Activated naive CD8-positive, alpha-beta T cell treated with anti-CD3 and anti-CD28 coated beads, Interleukin-2, amount 10 ng/mL, durations not matched to agents 7 days and 5 days (primary cell): Measurements from ENCODE around the gene SRD5A3. TPM values are rescaled to one million over a fixed set of nuclear protein-coding genes. Genes with fewer than 3 reads are reported as not detected.

Experiments used
- ATAC-seq: fragments of 150-1000 bp; cut with Tn5 transposase; one replicate; pipeline ENCODE4 v1.10.0; 2021; ENCODE audit warnings: low read depth, moderate library complexity
- POLR2A ChIA-PET: fragments of 350-600 bp; sonication (Branson Sonifier 250); formaldehyde crosslinking; loops from one replicate; lab custom pipeline; 2021; ENCODE audit warnings: antibody characterized with exemption; lab: Charles Lee
- DNase-seq: peaks from one replicate; pipeline ENCODE4 v3.0.0; 2021
- H3K27ac Mint-ChIP-seq: one replicate; pipeline ENCODE4 v1.8.0; 2022; ENCODE audit warnings: mild to moderate bottlenecking, mixed read lengths
- H3K27me3 Mint-ChIP-seq: one replicate; pipeline ENCODE4 v1.8.0; 2022; ENCODE audit warnings: mild to moderate bottlenecking, moderate library complexity, mixed read lengths
- H3K36me3 Mint-ChIP-seq: one replicate; pipeline ENCODE4 v1.8.0; 2021; ENCODE audit warnings: mild to moderate bottlenecking, mixed read lengths
- H3K4me1 Mint-ChIP-seq: one replicate; pipeline ENCODE4 v1.8.0; 2021; ENCODE audit warnings: mixed read lengths
- H3K4me3 Mint-ChIP-seq: one replicate; pipeline ENCODE4 v1.8.0; 2022; ENCODE audit warnings: mild to moderate bottlenecking, moderate library complexity, mixed read lengths
- H3K9me3 Mint-ChIP-seq: one replicate; pipeline ENCODE4 v1.8.0; 2021; ENCODE audit warnings: mixed read lengths
- total RNA-seq, 2 experiments: library from RNA; stranded (reverse); gene quantifications; one replicate each; pipeline ENCODE4 v1.2.3, GENCODE V29; 2021

The SRD5A3 gene
- total RNA-seq, 2 experiments from 2014 or later: 5.9 to 6.0 TPM

DNA sequence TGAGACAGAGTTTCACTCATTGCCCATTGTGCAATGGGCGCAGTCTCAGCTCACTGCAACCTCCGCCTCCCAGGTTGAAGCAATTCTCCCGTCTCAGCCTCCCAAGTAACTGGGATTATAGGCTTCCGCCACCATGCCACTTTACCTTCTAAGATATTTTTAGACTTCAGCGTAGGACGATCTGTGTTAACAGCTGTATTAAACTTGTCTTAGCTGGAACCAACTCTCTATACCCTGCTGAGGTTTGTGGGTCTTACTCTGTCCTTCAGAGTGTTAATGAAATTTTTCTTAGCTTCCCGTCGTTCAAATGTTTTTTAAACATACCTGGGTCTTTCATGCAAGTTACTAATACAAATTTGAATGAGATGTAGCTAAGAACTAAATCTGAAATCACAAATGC is 64.4 kb downstream of the SRD5A3 start:
- Mint-ChIP-seq H3K27ac (no peak overlapping the region), H3K4me3 (no peak overlapping the region), H3K4me1 (peaks cover 14% of the 10 kb centered on the region), H3K9me3 (no peaks in the 10 kb centered on the region), H3K27me3 (no peaks in the 10 kb centered on the region), H3K36me3 (peaks cover 18% of the 10 kb centered on the region)
- DNase-seq: no peak
- POLR2A ChIA-PET: no interaction called here
- ATAC-seq: no peak

DNA sequence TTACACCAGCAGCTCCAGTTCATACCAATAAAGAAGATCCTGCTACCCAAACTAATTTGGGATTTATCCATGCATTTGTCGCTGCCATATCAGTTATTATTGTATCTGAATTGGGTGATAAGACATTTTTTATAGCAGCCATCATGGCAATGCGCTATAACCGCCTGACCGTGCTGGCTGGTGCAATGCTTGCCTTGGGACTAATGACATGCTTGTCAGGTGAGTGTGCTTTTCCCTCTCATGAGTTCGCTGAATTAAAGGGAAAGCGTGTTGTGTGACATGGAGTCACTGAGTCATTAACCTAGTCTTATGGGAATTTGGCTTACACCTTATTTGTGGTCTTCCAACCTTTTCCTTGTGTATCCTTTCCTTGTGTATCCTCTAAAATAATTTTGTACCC is 65.6 kb downstream of the SRD5A3 start:
- ATAC-seq (no peak), DNase-seq (no peak)
- no peak overlapping the region for H3K27ac Mint-ChIP-seq
- H3K4me3 Mint-ChIP-seq: no peak overlapping the region
- no peaks in the 10 kb centered on the region for H3K9me3 Mint-ChIP-seq
- H3K36me3 Mint-ChIP-seq: peaks cover 9% of the 10 kb centered on the region
- POLR2A ChIA-PET: interaction anchor here (0.7 kb wide), 1 partner anchor 134 kb away, joined by 3 read pairs; no protein-coding TSS in a partner anchor
- H3K4me1 Mint-ChIP-seq: peaks cover 7% of the 10 kb centered on the region
- no peaks in the 10 kb centered on the region for H3K27me3 Mint-ChIP-seq

DNA sequence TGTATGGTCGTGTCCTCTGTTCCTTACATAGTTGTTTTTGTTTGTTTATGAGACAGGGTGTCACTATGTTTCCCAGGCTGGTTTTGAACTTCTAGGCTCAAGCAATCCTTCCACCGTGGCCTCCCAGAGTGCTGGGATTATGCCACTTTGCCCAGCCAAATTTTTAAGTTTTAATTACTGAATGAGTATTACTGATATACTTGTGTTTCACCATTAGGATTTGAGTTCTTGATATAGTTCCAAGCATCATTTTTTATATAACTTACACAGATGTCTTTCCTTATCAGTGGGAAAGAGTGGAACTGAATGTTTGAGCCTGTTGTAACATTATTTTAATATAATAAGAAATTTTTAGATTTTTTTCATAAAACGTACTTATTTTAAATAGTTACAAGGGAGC is 70.1 kb downstream of the SRD5A3 start:
- H3K27ac Mint-ChIP-seq: no peak overlapping the region
- H3K9me3 Mint-ChIP-seq: no peaks in the 10 kb centered on the region
- no peaks in the 10 kb centered on the region for H3K27me3 Mint-ChIP-seq
- peaks cover 1% of the 10 kb centered on the region for H3K4me1 Mint-ChIP-seq
- H3K4me3 Mint-ChIP-seq: no peak overlapping the region
- POLR2A ChIA-PET: interaction anchor here (0.6 kb wide), 1 partner anchor 13 kb away, joined by 4 read pairs; no protein-coding TSS in a partner anchor
- ATAC-seq (no peak), DNase-seq (no peak)
- peaks cover 11% of the 10 kb centered on the region for H3K36me3 Mint-ChIP-seq

Other genes with a start within 250 kb of the SRD5A3 start
- gene KDR, start 220.6 kb upstream of the SRD5A3 start, total RNA-seq: not detected
- 10 to 100 TPM; 68.4 to 72.6 TPM for gene TMEM165, start 49.7 kb downstream of the SRD5A3 start, total RNA-seq
- gene CLOCK, start 200.7 kb downstream of the SRD5A3 start, total RNA-seq: 1 to 10 TPM; 8.5 to 9.1 TPM
- not detected for gene PDCL2, start 246.0 kb downstream of the SRD5A3 start, total RNA-seq